Mesenteric fat pad (tissue), 1 donor: ENCODE data around the gene SYVN1. TPM values are rescaled to one million over a fixed set of nuclear protein-coding genes. Genes with fewer than 3 reads are reported as not detected.

Experiments
- DNase-seq: peaks from one replicate; pipeline ENCODE4 v3.0.0-alpha.2; 2020; ENCODE audit warnings: low spot score
- microRNA-seq: library from miRNA; unstranded; fragments of <30 nt; microRNA quantifications from one replicate; pipeline ENCODE4 v1.2.0, GENCODE V29; 2020; ENCODE audit warnings: borderline number of aligned reads
- total RNA-seq: library from RNA; stranded (reverse); fragmentation: NEBNext Ultra II Directional; extraction: Animal tissue kit (Norgen Biotek cat#: 25700); gene quantifications from one replicate; pipeline ENCODE4 v1.2.1, GENCODE V29; 2021
- donor health status: DM: yes; HTN: yes; CAD: no.

SYVN1 gene
- total RNA-seq, 1 donor from 2014 or later = 78.8 TPM

GRCh38 chr11:65089621-65090020, 44.7 kb downstream of the SYVN1 start:
- DNase-seq = no peak

DNA sequence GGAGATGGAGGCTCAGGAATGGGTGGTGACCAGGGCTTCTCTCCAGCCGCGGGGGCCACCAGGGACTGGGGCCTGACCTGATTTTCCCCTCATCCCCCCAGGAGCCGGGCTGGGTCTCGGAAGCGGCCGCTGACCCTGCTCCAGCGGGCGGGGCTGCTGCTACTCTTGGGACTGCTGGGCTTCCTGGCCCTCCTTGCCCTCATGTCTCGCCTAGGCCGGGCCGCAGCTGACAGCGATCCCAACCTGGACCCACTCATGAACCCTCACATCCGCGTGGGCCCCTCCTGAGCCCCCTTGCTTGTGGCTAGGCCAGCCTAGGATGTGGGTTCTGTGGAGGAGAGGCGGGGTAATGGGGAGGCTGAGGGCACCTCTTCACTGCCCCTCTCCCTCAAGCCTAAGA, 46.5 kb downstream of the SYVN1 start:
- DNase-seq = no peak

- DNase-seq = no peak
These were observed 47.1 kb downstream of the SYVN1 start for GRCh38 chr11:65087216-65087615.

DNA sequence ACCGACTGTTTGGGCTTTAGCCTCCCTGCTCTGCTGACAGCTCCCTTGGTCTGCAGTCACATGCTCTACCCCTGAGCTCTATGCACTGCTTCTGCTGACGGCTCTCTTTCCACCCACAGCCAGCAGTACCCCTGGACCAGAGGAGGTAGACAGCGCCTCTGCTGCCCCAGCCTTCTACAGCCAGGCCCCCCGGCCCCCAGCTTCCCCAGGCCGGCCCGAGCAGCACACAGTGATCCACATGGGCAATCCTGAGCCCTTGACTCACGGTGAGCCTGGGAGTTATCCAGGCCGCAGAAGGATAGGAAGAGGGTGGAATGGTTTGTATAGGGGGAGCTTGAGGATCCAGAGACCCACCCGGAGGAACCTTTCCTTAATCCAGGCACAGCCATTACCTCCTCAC, 47.5 kb downstream of the SYVN1 start:
- DNase-seq = no peak

- DNase-seq = no peak
These were observed 48.9 kb downstream of the SYVN1 start for GRCh38 chr11:65085446-65085845.

GRCh38 chr11:65084598-65085375, 49.5 kb downstream of the SYVN1 start:
- DNase-seq = no peak

DNA sequence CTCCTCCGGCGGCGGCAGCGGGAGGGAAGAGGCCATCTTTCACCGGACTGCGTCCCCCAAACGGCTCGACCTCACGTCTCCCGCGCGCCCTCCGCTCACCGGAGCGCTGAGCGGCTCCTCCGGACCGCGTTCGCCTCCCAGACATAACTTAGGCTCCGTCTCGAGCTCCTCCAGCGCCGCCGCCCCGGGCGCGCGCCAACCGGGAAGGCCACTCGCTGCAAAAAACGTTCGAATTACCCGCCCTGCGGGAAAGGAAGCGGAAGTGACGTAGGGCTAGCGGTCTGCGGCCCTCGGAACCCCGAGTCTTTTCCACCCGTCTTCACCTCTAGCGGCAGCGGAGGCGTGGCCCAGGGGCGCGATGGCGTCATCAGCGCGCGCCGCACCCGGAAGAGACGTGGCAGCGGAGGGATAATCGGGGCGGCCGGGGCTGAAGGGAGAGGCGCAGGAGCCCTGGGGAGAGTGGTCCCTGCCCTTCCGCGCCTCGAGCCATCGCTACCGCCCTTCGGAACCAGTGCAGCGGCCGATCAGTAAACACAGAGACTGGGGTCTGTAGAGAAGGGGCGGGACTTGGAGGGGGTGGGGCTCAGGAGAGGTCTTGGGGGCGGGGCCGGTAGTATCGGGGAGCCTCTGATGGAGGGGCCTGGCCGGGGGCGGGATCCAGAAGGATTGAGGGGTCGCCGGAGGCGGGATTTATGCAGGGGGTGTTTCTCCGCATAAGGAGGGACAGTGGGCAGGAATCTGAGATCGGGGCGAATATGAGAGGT, 50.3 kb downstream of the SYVN1 start, which contains the start of the genes CDCA5 and ZFPL1:
TSS of gene CDCA5 (minus strand) at position 207 of the 764 bp plus-strand sequence. CDS start at position 145, 62 bp downstream.
TSS of gene ZFPL1 (plus strand) at position 389 of the 764 bp plus-strand sequence. CDS start 477 bp downstream, outside the sequence.
- peak; percentile 99 for DNase-seq

- no peak for DNase-seq
These were observed 51.0 kb downstream of the SYVN1 start for GRCh38 chr11:65083134-65083833.

DNA sequence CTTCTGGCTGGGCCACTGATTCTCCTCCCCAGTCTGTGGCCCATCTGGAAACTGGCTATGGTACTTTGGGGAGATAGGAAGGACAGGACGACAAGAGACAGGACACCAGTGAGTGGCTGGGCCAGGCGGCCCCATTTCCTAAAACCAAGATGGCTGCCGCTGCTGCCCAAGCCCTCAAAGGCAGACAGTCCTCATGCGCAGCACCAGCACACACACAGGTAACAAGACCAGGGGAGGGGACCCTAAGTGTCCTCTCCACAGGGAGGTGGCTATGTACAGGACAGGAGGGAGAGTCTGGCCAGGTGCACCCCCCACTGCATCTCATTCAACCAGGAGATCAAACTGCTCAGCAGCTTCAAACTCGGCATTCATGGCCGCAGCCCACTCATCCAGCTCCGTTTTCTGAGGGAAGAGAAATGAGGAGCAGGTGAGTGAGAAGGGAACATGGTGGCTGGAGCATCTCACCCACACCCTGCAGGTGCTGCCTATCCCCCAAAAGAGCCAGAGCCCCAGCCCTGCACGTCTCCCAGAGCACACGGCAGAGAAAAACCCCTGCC, 55.5 kb downstream of the SYVN1 start:
- DNase-seq = no peak

DNA sequence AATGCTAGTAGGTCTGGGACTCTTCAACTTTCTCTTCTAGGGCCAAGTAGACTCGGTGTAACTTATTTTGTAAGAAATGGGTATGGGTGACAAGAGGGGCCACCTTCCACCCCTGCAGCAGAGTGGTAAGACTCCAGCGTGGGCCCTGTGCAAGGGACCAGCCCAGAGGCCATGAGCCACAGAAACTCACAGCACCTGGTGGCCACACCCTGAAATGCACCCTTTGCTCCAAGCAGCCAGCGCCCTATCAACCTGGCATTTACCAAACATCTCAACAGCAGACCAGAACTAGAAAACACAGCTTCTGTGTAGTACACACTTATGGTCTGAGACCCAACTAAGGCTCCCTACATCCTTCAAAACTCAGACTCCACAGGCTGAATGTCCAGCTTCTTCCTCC, 56.2 kb downstream of the SYVN1 start:
- no peak for DNase-seq

DNA sequence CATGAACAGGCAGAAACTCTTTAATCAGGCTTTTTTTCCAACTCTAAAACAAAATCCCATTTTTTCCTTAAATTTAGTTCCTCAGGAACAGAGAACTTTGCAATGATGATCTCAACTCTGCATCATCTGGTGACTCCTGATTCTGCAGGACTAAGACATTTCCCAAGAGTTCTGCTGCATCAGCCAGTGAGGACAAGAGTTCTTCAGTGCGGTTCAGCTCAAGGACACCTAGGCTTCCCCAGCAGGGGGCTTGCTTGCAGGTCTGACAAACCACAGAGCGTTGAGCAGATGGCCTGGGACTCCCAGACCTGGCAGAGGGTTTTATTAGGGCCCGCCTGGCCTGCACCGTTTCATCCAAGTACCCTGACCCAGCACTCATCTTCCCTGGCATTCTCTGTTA, 56.9 kb downstream of the SYVN1 start:
- DNase-seq = no peak

Small RNA genes lying within 50 kb of the gene (microRNA-seq; reads per million reads assigned to microRNA genes)
- gene MIR6751 = not detected

Other genes with a start within 250 kb of the SYVN1 start
- 22.2 TPM for gene ATG2A, start 217.3 kb downstream of the SYVN1 start, total RNA-seq
- gene PPP2R5B, start 209.8 kb downstream of the SYVN1 start, total RNA-seq = 28.3 TPM
- not detected for gene GPHA2, start 198.6 kb downstream of the SYVN1 start, total RNA-seq
- not detected for gene MAJIN, start 162.4 kb downstream of the SYVN1 start, total RNA-seq
- 2.1 TPM for gene BATF2, start 137.5 kb downstream of the SYVN1 start, total RNA-seq
- gene ARL2, start 120.4 kb downstream of the SYVN1 start, total RNA-seq = 93.0 TPM
- 27.6 TPM for gene SNX15, start 107.1 kb downstream of the SYVN1 start, total RNA-seq
- gene SAC3D1, start 93.3 kb downstream of the SYVN1 start, total RNA-seq = 12.3 TPM
- gene NAALADL1, start 76.0 kb downstream of the SYVN1 start, total RNA-seq = 15.2 TPM
- 1.2 TPM for gene CDCA5, start 50.5 kb downstream of the SYVN1 start, total RNA-seq
- 32.1 TPM for gene ZFPL1, start 50.3 kb downstream of the SYVN1 start, total RNA-seq
- gene VPS51, start 38.3 kb downstream of the SYVN1 start, total RNA-seq = 86.6 TPM
- 22.1 TPM for gene TM7SF2, start 22.6 kb downstream of the SYVN1 start, total RNA-seq
- gene ZNHIT2, start 16.8 kb downstream of the SYVN1 start, total RNA-seq = 11.5 TPM
- gene FAU, start 12.4 kb downstream of the SYVN1 start, total RNA-seq = 617 TPM
- 26.1 TPM for gene MRPL49, start 12.2 kb downstream of the SYVN1 start, total RNA-seq
- gene SPDYC, start 35.7 kb upstream of the SYVN1 start, total RNA-seq = not detected
- gene CAPN1, start 47.4 kb upstream of the SYVN1 start, total RNA-seq = 102 TPM
- 5.9 TPM for gene POLA2, start 127.4 kb upstream of the SYVN1 start, total RNA-seq
- gene CDC42EP2, start 180.3 kb upstream of the SYVN1 start, total RNA-seq = 88.4 TPM
- gene DPF2, start 199.3 kb upstream of the SYVN1 start, total RNA-seq = 34.1 TPM
- gene TIGD3, start 220.2 kb upstream of the SYVN1 start, total RNA-seq = not detected
- 8.7 TPM for gene SLC25A45, start 248.1 kb upstream of the SYVN1 start, total RNA-seq